Tibial nerve (tissue), 4 donors: ENCODE data around the gene OR51E2.

Experiments used
- CTCF ChIP-seq, 5 experiments: fragments of 200-600 bp in 3 of 5; fragments of 450-650 bp in 2 of 5; sonication (generic) in 3 of 5; IDR thresholded peaks; one replicate each; pipeline ENCODE4 v1.5.1; 2016 to 2019; ENCODE audit warnings: antibody characterized with exemption in 5 of 5, mild to moderate bottlenecking in 3 of 5, moderate library complexity in 2 of 5
- EP300 ChIP-seq, 2 donors: sonication (generic); formaldehyde crosslinking; IDR thresholded peaks; one replicate each; pipeline ENCODE4 v1.6.1; 2017; ENCODE audit warnings: antibody characterized with exemption in 2 of 2, mild to moderate bottlenecking in 1 of 2
- POLR2A ChIP-seq, 2 donors: fragments of 450-650 bp; IDR thresholded peaks; one replicate each; pipeline ENCODE4 v1.6.1; 2017; ENCODE audit warnings: antibody characterized with exemption in 2 of 2, mild to moderate bottlenecking in 2 of 2, moderate library complexity in 2 of 2

GRCh38 chr11:4699697-4700435 lies 2.2 kb upstream of the OR51E2 start:
- TF ChIP-seq CTCF (IDR thresholded peaks at IDR 0.05): no peak
- no peak for TF ChIP-seq POLR2A (IDR thresholded peaks at IDR 0.05)
- TF ChIP-seq EP300 (IDR thresholded peaks at IDR 0.05): no peak
